KOPT-K1 (cell line): ENCODE data around the gene ABCG2.
"Not testable (repeated sequence)": the region's sequence is repeated elsewhere in the genome, so short reads cannot be mapped to it uniquely, and the experiment has no call there.

ENCODE experiments used
- H3K27ac ChIP-seq: fragments of 200-600 bp; sonication (generic); 2 replicates; pipeline ENCODE4 v1.5.1; 2016; ENCODE audit warnings: antibody characterized with exemption, mild to moderate bottlenecking, low read depth, low read length; ENCODE audit not compliant: poor library complexity, severe bottlenecking
- H3K36me3 ChIP-seq: fragments of 200-600 bp; sonication (generic); 2 replicates; pipeline ENCODE4 v1.5.1; 2017; ENCODE audit warnings: antibody characterized with exemption, mild to moderate bottlenecking, low read length, moderate library complexity; ENCODE audit not compliant: insufficient read depth
- H3K9me3 ChIP-seq: fragments of 200-600 bp; sonication (generic); 2 replicates; pipeline ENCODE4 v1.5.1; 2017; ENCODE audit warnings: antibody characterized with exemption, low read length, mild to moderate bottlenecking; ENCODE audit not compliant: insufficient read depth, poor library complexity, severe bottlenecking

The ABCG2 gene

GRCh38 chr4:88179261-88179660 lies 20.8 kb upstream of the ABCG2 start:
- Histone ChIP-seq H3K27ac (no peak overlapping the region), H3K9me3 (no peaks in the 10 kb centered on the region), H3K36me3 (no peaks in the 10 kb centered on the region)

- Histone ChIP-seq H3K9me3 (no peaks in the 10 kb centered on the region), H3K36me3 (no peaks in the 10 kb centered on the region), H3K27ac (no peak overlapping the region)
These were observed 20.3 kb upstream of the ABCG2 start for GRCh38 chr4:88178626-88179231.

GRCh38 chr4:88177983-88178625 lies 19.7 kb upstream of the ABCG2 start:
- Histone ChIP-seq H3K27ac (no peak overlapping the region), H3K36me3 (no peaks in the 10 kb centered on the region), H3K9me3 (no peaks in the 10 kb centered on the region)

- Histone ChIP-seq H3K36me3 (no peaks in the 10 kb centered on the region), H3K27ac (no peak overlapping the region), H3K9me3 (no peaks in the 10 kb centered on the region)
These were observed 14.5 kb upstream of the ABCG2 start for GRCh38 chr4:88172987-88173386.

- Histone ChIP-seq H3K36me3 (no peaks in the 10 kb centered on the region), H3K9me3 (no peaks in the 10 kb centered on the region)
These were observed 12.8 kb upstream of the ABCG2 start for GRCh38 chr4:88171206-88171605.

GRCh38 chr4:88169298-88169697 lies 10.9 kb upstream of the ABCG2 start:
- Histone ChIP-seq H3K9me3 (no peaks in the 10 kb centered on the region), H3K36me3 (no peaks in the 10 kb centered on the region), H3K27ac (no peak overlapping the region)

More at GRCh38 chr4:88171206-88171605, 12.8 kb upstream of the ABCG2 start:
- H3K27ac ChIP-seq = no peak overlapping the region

GRCh38 chr4:88166608-88167007 lies 8.2 kb upstream of the ABCG2 start:
- Histone ChIP-seq H3K9me3 (no peaks in the 10 kb centered on the region), H3K36me3 (no peaks in the 10 kb centered on the region), H3K27ac (no peak overlapping the region)

- Histone ChIP-seq H3K36me3 (no peaks in the 10 kb centered on the region), H3K27ac (no peak overlapping the region), H3K9me3 (peaks cover 10% of the 10 kb centered on the region)
These were observed 4.9 kb upstream of the ABCG2 start for GRCh38 chr4:88163336-88163735.

GRCh38 chr4:88162626-88163025 lies 4.2 kb upstream of the ABCG2 start:
- H3K36me3 ChIP-seq = no peaks in the 10 kb centered on the region
- H3K27ac ChIP-seq = no peak overlapping the region
- peaks cover 13% of the 10 kb centered on the region for H3K9me3 ChIP-seq

- Histone ChIP-seq H3K36me3 (no peaks in the 10 kb centered on the region), H3K9me3 (peaks cover 13% of the 10 kb centered on the region), H3K27ac (no peak overlapping the region)
These were observed 838 bp upstream of the ABCG2 start for GRCh38 chr4:88159229-88159725.

- H3K9me3 ChIP-seq = peaks cover 13% of the 10 kb centered on the region
- no peaks in the 10 kb centered on the region for H3K36me3 ChIP-seq
- no peak overlapping the region for H3K27ac ChIP-seq
These were observed 376 bp downstream of the ABCG2 start for GRCh38 chr4:88158038-88158488.

GRCh38 chr4:88152331-88152730 lies 6.1 kb downstream of the ABCG2 start:
- not testable (repeated sequence) for H3K36me3 ChIP-seq, H3K9me3 ChIP-seq, H3K27ac ChIP-seq

- no peaks in the 10 kb centered on the region for H3K9me3 ChIP-seq
- no peak overlapping the region for H3K27ac ChIP-seq
- no peaks in the 10 kb centered on the region for H3K36me3 ChIP-seq
These were observed 9.9 kb downstream of the ABCG2 start for GRCh38 chr4:88148560-88148959.

GRCh38 chr4:88147799-88148217 lies 10.6 kb downstream of the ABCG2 start:
- Histone ChIP-seq H3K27ac (no peak overlapping the region), H3K9me3 (no peaks in the 10 kb centered on the region)

GRCh38 chr4:88146891-88147290 lies 11.5 kb downstream of the ABCG2 start:
- H3K27ac ChIP-seq = no peak overlapping the region
- H3K36me3 ChIP-seq = no peaks in the 10 kb centered on the region
- H3K9me3 ChIP-seq = no peaks in the 10 kb centered on the region

More at GRCh38 chr4:88147799-88148217, 10.6 kb downstream of the ABCG2 start:
- no peaks in the 10 kb centered on the region for H3K36me3 ChIP-seq

- Histone ChIP-seq H3K27ac (no peak overlapping the region), H3K36me3 (no peaks in the 10 kb centered on the region), H3K9me3 (no peaks in the 10 kb centered on the region)
These were observed 13.6 kb downstream of the ABCG2 start for GRCh38 chr4:88144866-88145300.
